Natural killer cell (primary cell): ENCODE data around the gene RNF151. TPM values are rescaled to one million over a fixed set of nuclear protein-coding genes. Genes with fewer than 3 reads are reported as not detected.
"Not testable (repeated sequence)": the region's sequence is repeated elsewhere in the genome, so short reads cannot be mapped to it uniquely, and the experiment has no call there.

Source experiments
- ATAC-seq, 3 donors: fragments of 150-1000 bp in 2 of 3; fragments of 200-7000 bp in 1 of 3; cut with Tn5 transposase; 1 replicate in 1 of 3; 2 replicates in 2 of 3; pipeline ENCODE4 v1.10.0; 2021; ENCODE audit warnings: mild to moderate bottlenecking in 2 of 3, moderate library complexity in 2 of 3
- DNase-seq, 2 donors: peaks; one replicate each; pipeline versions ENCODE4 v3.0.0 to v3.0.0-alpha.2; 2013 to 2021; ENCODE audit warnings: mixed read lengths in 1 of 2
- H3K27ac ChIP-seq: one replicate; pipeline ENCODE4 v1.5.1; 2013; ENCODE audit warnings: mild to moderate bottlenecking, low read length
- H3K27me3 ChIP-seq: one replicate; pipeline ENCODE4 v1.6.1; 2013; ENCODE audit warnings: low read length; ENCODE audit not compliant: control insufficient read depth, insufficient read depth
- H3K36me3 ChIP-seq: one replicate; pipeline ENCODE4 v1.6.1; 2013; ENCODE audit warnings: low read length; ENCODE audit not compliant: control insufficient read depth, insufficient read depth
- H3K4me1 ChIP-seq: one replicate; pipeline ENCODE4 v1.6.1; 2013; ENCODE audit warnings: low read length; ENCODE audit not compliant: control insufficient read depth, insufficient read depth
- H3K4me3 ChIP-seq: one replicate; pipeline ENCODE4 v1.5.1; 2013; ENCODE audit warnings: low read length
- H3K9me3 ChIP-seq: one replicate; pipeline ENCODE4 v1.6.1; 2013; ENCODE audit warnings: low read length; ENCODE audit not compliant: control insufficient read depth, insufficient read depth
- H3K27ac Mint-ChIP-seq, 2 donors: one replicate each; pipeline ENCODE4 v1.8.0; 2022; ENCODE audit warnings: mild to moderate bottlenecking in 2 of 2, mixed read lengths in 2 of 2, moderate library complexity in 1 of 2
- H3K27me3 Mint-ChIP-seq, 2 donors: one replicate each; pipeline ENCODE4 v1.8.0; 2022; ENCODE audit warnings: low read depth in 2 of 2, mixed read lengths in 2 of 2
- H3K36me3 Mint-ChIP-seq: one replicate; pipeline ENCODE4 v1.8.0; 2022; ENCODE audit warnings: mixed read lengths
- H3K4me1 Mint-ChIP-seq, 2 donors: one replicate each; pipeline ENCODE4 v1.8.0; 2022; ENCODE audit warnings: mixed read lengths in 2 of 2
- H3K4me3 Mint-ChIP-seq: one replicate; pipeline ENCODE4 v1.8.0; 2022; ENCODE audit warnings: mild to moderate bottlenecking, moderate library complexity, mixed read lengths
- H3K9me3 Mint-ChIP-seq, 2 donors: one replicate each; pipeline ENCODE4 v1.8.0; 2022; ENCODE audit warnings: mixed read lengths in 2 of 2
- CTCF ChIP-seq: fragments of 200-600 bp; IDR thresholded peaks from one replicate; pipeline ENCODE4 v1.8.0; 2022; ENCODE audit warnings: antibody characterized with exemption
- WGBS: methylation state at CpG from one replicate; pipeline ENCODE4 v1.1.7; 2013; ENCODE audit warnings: missing lambda C conversion rate; ENCODE audit not compliant: insufficient coverage; 5-methylcytosine and 5-hydroxymethylcytosine counted together
- intact Hi-C: fragments of 100-400 bp; cut with micrococcal nuclease; formaldehyde crosslinking; loops from one replicate; pipeline ENCODE4 v1.14.2; 2022
- total RNA-seq, 4 donors: library from RNA; stranded (reverse); fragments of 120-200 nt in 1 of 4; gene quantifications; one replicate each; pipeline versions ENCODE4 v1.2.3 to v1.2.4, GENCODE V29; 2013 to 2022

Gene RNF151
- total RNA-seq, 3 donors from 2014 or later (not counting 1 experiment from before 2014, with no cell fraction given), result not detected

GRCh38 chr16:1950559-1950958, 16.1 kb upstream of the RNF151 start:
- Histone ChIP-seq H3K27ac (no peak overlapping the region), H3K9me3 (no peaks in the 10 kb centered on the region), H3K4me1 (no peaks in the 10 kb centered on the region), H3K4me3 (no peak overlapping the region), H3K36me3 (no peaks in the 10 kb centered on the region), H3K27me3 (no peaks in the 10 kb centered on the region)
- WGBS, result 92% methylated on average over 19 of the region's 19 CpGs
- intact Hi-C loops, result no loop called here
- DNase-seq (no peak), ATAC-seq (no peak)
- TF ChIP-seq CTCF, result no peak
- no peak overlapping the region for H3K4me3 Mint-ChIP-seq
- no peak overlapping the region for H3K27ac Mint-ChIP-seq
- H3K9me3 Mint-ChIP-seq, result no peaks in the 10 kb centered on the region
- H3K27me3 Mint-ChIP-seq, result peaks cover 0 to 3% of the 10 kb centered on the region in 2 donors
- no peaks in the 10 kb centered on the region for H3K4me1 Mint-ChIP-seq
- H3K36me3 Mint-ChIP-seq, result no peaks in the 10 kb centered on the region

- Histone ChIP-seq H3K4me1 (peaks cover 2% of the 10 kb centered on the region), H3K36me3 (no peaks in the 10 kb centered on the region), H3K4me3 (no peak overlapping the region), H3K27me3 (no peaks in the 10 kb centered on the region), H3K27ac (no peak overlapping the region), H3K9me3 (no peaks in the 10 kb centered on the region)
- Mint-ChIP-seq H3K9me3 (no peaks in the 10 kb centered on the region), H3K27me3 (peaks cover 0 to 3% of the 10 kb centered on the region in 2 donors), H3K4me1 (no peaks in the 10 kb centered on the region), H3K27ac (no peak overlapping the region), H3K36me3 (no peaks in the 10 kb centered on the region), H3K4me3 (no peak overlapping the region)
- no peak for ATAC-seq
- no peak for TF ChIP-seq CTCF
- no peak for DNase-seq
- intact Hi-C loops, result no loop called here
- WGBS, result 93% methylated on average over 22 of the region's 22 CpGs
These were observed 12.9 kb upstream of the RNF151 start for GRCh38 chr16:1953734-1954133.

- H3K9me3 ChIP-seq, intact Hi-C loops, H3K9me3 Mint-ChIP-seq, H3K36me3 Mint-ChIP-seq, H3K27ac Mint-ChIP-seq, H3K4me3 ChIP-seq, ATAC-seq, H3K27ac ChIP-seq, H3K27me3 ChIP-seq, H3K27me3 Mint-ChIP-seq, DNase-seq, H3K4me3 Mint-ChIP-seq: not testable (repeated sequence)
- Histone ChIP-seq H3K36me3 (peaks cover 11% of the 10 kb centered on the region), H3K4me1 (peaks cover 33% of the 10 kb centered on the region)
- 95% methylated on average over 20 of the region's 22 CpGs for WGBS
- peaks cover 13 to 19% of the 10 kb centered on the region in 2 donors for H3K4me1 Mint-ChIP-seq
These were observed 9.1 kb upstream of the RNF151 start for GRCh38 chr16:1957434-1958142.

GRCh38 chr16:1958143-1958491, 8.5 kb upstream of the RNF151 start:
- H3K4me1 ChIP-seq, result peaks cover 38% of the 10 kb centered on the region
- H3K27me3 ChIP-seq, H3K27ac ChIP-seq, H3K4me3 ChIP-seq, intact Hi-C loops, H3K9me3 Mint-ChIP-seq, H3K9me3 ChIP-seq, DNase-seq, H3K27ac Mint-ChIP-seq, H3K4me3 Mint-ChIP-seq, H3K36me3 Mint-ChIP-seq, H3K27me3 Mint-ChIP-seq, ATAC-seq: not testable (repeated sequence)
- 81% methylated on average over 30 of the region's 30 CpGs for WGBS
- H3K36me3 ChIP-seq, result peaks cover 16% of the 10 kb centered on the region
- H3K4me1 Mint-ChIP-seq, result peaks cover 17 to 19% of the 10 kb centered on the region in 2 donors
